ENCODE results near the gene TDRD7. TPM values are rescaled to one million over a fixed set of nuclear protein-coding genes. Genes with fewer than 3 reads are reported as not detected.

TDRD7 gene
- total RNA-seq, 1 experiment from 2014 or later, result 23.4 TPM

GRCh38 chr9:97536480-97536879 lies 124.6 kb downstream of the TDRD7 start:
- Histone ChIP-seq H3K79me2 (ENCODE audit: low read length) (no peaks in the 10 kb centered on the region), H4K20me1 (ENCODE audit: insufficient read depth, low read depth, low read length) (no peaks in the 10 kb centered on the region), H2AFZ (ENCODE audit: low read length) (no peak overlapping the region), H3K9me2 (replicated peaks; ENCODE audit: insufficient read depth, low read length) (no peaks in the 10 kb centered on the region), H3K27ac (ENCODE audit: low read length) (no peak overlapping the region), H3K4me3 (ENCODE audit: low read length) (no peak overlapping the region), H3K4me1 (ENCODE audit: low read length) (no peaks in the 10 kb centered on the region), H3K4me2 (ENCODE audit: low read depth, low read length, poor library complexity, severe bottlenecking) (no peak overlapping the region), H3K27me3 (ENCODE audit: low read length) (no peaks in the 10 kb centered on the region), H3K9ac (ENCODE audit: low read length) (no peak overlapping the region), H3K9me3 (ENCODE audit: low read length) (no peaks in the 10 kb centered on the region), H3K36me3 (ENCODE audit: insufficient read depth, low read length) (no peaks in the 10 kb centered on the region)
- no peak for DNase-seq

GRCh38 chr9:97543561-97543960 lies 131.7 kb downstream of the TDRD7 start:
- no peak overlapping the region for H3K9ac ChIP-seq (ENCODE audit: low read length)
- H3K36me3 ChIP-seq (ENCODE audit: insufficient read depth, low read length), result no peaks in the 10 kb centered on the region
- H3K4me3 ChIP-seq (ENCODE audit: low read length), result no peak overlapping the region
- H2AFZ ChIP-seq (ENCODE audit: low read length), result no peak overlapping the region
- no peaks in the 10 kb centered on the region for H3K27me3 ChIP-seq (ENCODE audit: low read length)
- no peaks in the 10 kb centered on the region for H4K20me1 ChIP-seq (ENCODE audit: insufficient read depth, low read depth, low read length)
- no peaks in the 10 kb centered on the region for H3K79me2 ChIP-seq (ENCODE audit: low read length)
- H3K4me2 ChIP-seq (ENCODE audit: low read depth, low read length, poor library complexity, severe bottlenecking), result no peak overlapping the region
- H3K4me1 ChIP-seq (ENCODE audit: low read length), result no peaks in the 10 kb centered on the region
- H3K27ac ChIP-seq (ENCODE audit: low read length), result no peak overlapping the region
- no peaks in the 10 kb centered on the region for H3K9me3 ChIP-seq (ENCODE audit: low read length)
- no peak for DNase-seq
- H3K9me2 ChIP-seq (replicated peaks; ENCODE audit: insufficient read depth, low read length), result no peaks in the 10 kb centered on the region

- DNase-seq, result no peak
- no peak overlapping the region for H3K4me3 ChIP-seq (ENCODE audit: low read length)
- H3K4me1 ChIP-seq (ENCODE audit: low read length), result no peaks in the 10 kb centered on the region
- no peaks in the 10 kb centered on the region for H3K9me2 ChIP-seq (replicated peaks; ENCODE audit: insufficient read depth, low read length)
- no peaks in the 10 kb centered on the region for H3K79me2 ChIP-seq (ENCODE audit: low read length)
- no peak overlapping the region for H2AFZ ChIP-seq (ENCODE audit: low read length)
- no peak overlapping the region for H3K4me2 ChIP-seq (ENCODE audit: low read depth, low read length, poor library complexity, severe bottlenecking)
- no peaks in the 10 kb centered on the region for H3K36me3 ChIP-seq (ENCODE audit: insufficient read depth, low read length)
- H3K9ac ChIP-seq (ENCODE audit: low read length), result no peak overlapping the region
- no peaks in the 10 kb centered on the region for H3K27me3 ChIP-seq (ENCODE audit: low read length)
- H3K9me3 ChIP-seq (ENCODE audit: low read length), result no peaks in the 10 kb centered on the region
- H3K27ac ChIP-seq (ENCODE audit: low read length), result no peak overlapping the region
- no peaks in the 10 kb centered on the region for H4K20me1 ChIP-seq (ENCODE audit: insufficient read depth, low read depth, low read length)
These were observed 133.6 kb downstream of the TDRD7 start for GRCh38 chr9:97545486-97545885.

Small RNAs within 50 kb of the gene (small RNA-seq; reads per million reads assigned to genes)
- gene MIR1302-8, result not detected

Other genes starting within 250 kb of the TDRD7 start
- 5.4 and 8.6 TPM in 2 replicates for gene CCDC180, start 104.4 kb upstream of the TDRD7 start, total RNA-seq (2014; rRNA removed; shearing (Covaris generic); ENCODE audit: low replicate concordance)
- gene TMOD1, start 89.6 kb downstream of the TDRD7 start, total RNA-seq (2014; rRNA removed; shearing (Covaris generic); ENCODE audit: low replicate concordance), result 0.25 TPM in 1 of 2 replicates, not detected in the other
- 23.8 and 29.2 TPM in 2 replicates for gene TSTD2, start 221.3 kb downstream of the TDRD7 start, total RNA-seq (2014; rRNA removed; shearing (Covaris generic); ENCODE audit: low replicate concordance)
- gene NCBP1, start 221.7 kb downstream of the TDRD7 start, total RNA-seq (2014; rRNA removed; shearing (Covaris generic); ENCODE audit: low replicate concordance), result 27.2 and 41.9 TPM in 2 replicates

All from Karpas-422 (cell line).